Astrocyte of the spinal cord (primary cell): ENCODE measurements around the gene N4BP2.

Source experiments
- DNase-seq: peaks from one replicate; pipeline ENCODE4 v3.0.0; 2011; ENCODE audit warnings: low read depth, low spot score
- H3K4me3 ChIP-seq: 2 replicates; pipeline ENCODE4 v1.5.1; 2011; ENCODE audit warnings: low read depth, mild to moderate bottlenecking, low read length, moderate library complexity
- CTCF ChIP-seq: IDR thresholded peaks from 2 replicates; pipeline ENCODE4 v1.5.1; 2012; ENCODE audit warnings: low read depth, mild to moderate bottlenecking, low read length, inconsistent platforms
- in situ Hi-C: cut with HindIII; loops from 2 replicates; pipeline ENCODE4 v1.10.0; 2017; ENCODE audit warnings: low sequenced_read_pairs

The N4BP2 gene

GRCh38 chr4:40164459-40164858 lies 107.8 kb downstream of the N4BP2 start:
- in situ Hi-C loops, result no loop called here
- no peak overlapping the region for H3K4me3 ChIP-seq
- TF ChIP-seq CTCF, result no peak
- DNase-seq, result no peak

GRCh38 chr4:40165916-40166315 lies 109.3 kb downstream of the N4BP2 start:
- in situ Hi-C loops, result no loop called here
- TF ChIP-seq CTCF, result no peak

GRCh38 chr4:40168070-40168469 lies 111.4 kb downstream of the N4BP2 start:
- in situ Hi-C loops, result no loop called here
- no peak overlapping the region for H3K4me3 ChIP-seq
- TF ChIP-seq CTCF, result no peak
- no peak for DNase-seq

More at GRCh38 chr4:40165916-40166315, 109.3 kb downstream of the N4BP2 start:
- DNase-seq, result no peak
- H3K4me3 ChIP-seq, result no peak overlapping the region

- TF ChIP-seq CTCF, result no peak
- no peak overlapping the region for H3K4me3 ChIP-seq
- no peak for DNase-seq
- in situ Hi-C loops, result no loop called here
These were observed 113.9 kb downstream of the N4BP2 start for GRCh38 chr4:40170588-40170987.

- no peak overlapping the region for H3K4me3 ChIP-seq
- in situ Hi-C loops, result no loop called here
These were observed 116.8 kb downstream of the N4BP2 start for GRCh38 chr4:40173470-40173875.

GRCh38 chr4:40176602-40177001 lies 120.0 kb downstream of the N4BP2 start:
- in situ Hi-C loops, result no loop called here
- DNase-seq, result no peak
- no peak for TF ChIP-seq CTCF
- H3K4me3 ChIP-seq, result no peak overlapping the region

More at GRCh38 chr4:40173470-40173875, 116.8 kb downstream of the N4BP2 start:
- no peak for TF ChIP-seq CTCF
- DNase-seq, result no peak

GRCh38 chr4:40177591-40177990 lies 120.9 kb downstream of the N4BP2 start:
- no peak for DNase-seq
- H3K4me3 ChIP-seq, result no peak overlapping the region
- in situ Hi-C loops, result no loop called here
- TF ChIP-seq CTCF, result no peak
